HEK293 (cell line): ENCODE results near the gene SLC25A44.

ENCODE experiments used
- CTCF ChIA-PET: fragments of 350-600 bp; formaldehyde crosslinking; extraction: SDS; loops from one replicate; lab custom pipeline; 2021; ENCODE audit warnings: antibody characterized with exemption; lab: Yijun Ruan, JAX
- POLR2A ChIA-PET: fragments of 300-600 bp; formaldehyde crosslinking; extraction: SDS; loops from one replicate; lab custom pipeline; 2020; ENCODE audit warnings: antibody characterized with exemption, inconsistent platforms; lab: Yijun Ruan, JAX
- H3K27ac ChIP-seq: fragments of 200-500 bp; sonication (Bioruptor generic); 2 replicates; pipeline ENCODE4 v1.5.1; 2014; ENCODE audit warnings: low read depth, low read length, control low read depth, inconsistent platforms; ENCODE audit errors: extremely low read depth
- H3K36me3 ChIP-seq, 2 experiments: fragments of 200-500 bp in 1 of 2; sonication (Bioruptor generic) in 1 of 2; 1 replicate in 1 of 2; 2 replicates in 1 of 2; pipeline ENCODE4 v1.5.1; 2014 to 2017; ENCODE audit warnings: inconsistent platforms in 2 of 2, low read length in 2 of 2; ENCODE audit not compliant: control insufficient read depth in 2 of 2, insufficient read depth in 1 of 2
- H3K4me1 ChIP-seq: fragments of 200-500 bp; sonication (Bioruptor generic); 2 replicates; pipeline ENCODE4 v1.5.1; 2014; ENCODE audit warnings: mild to moderate bottlenecking, low read length, inconsistent platforms; ENCODE audit not compliant: control insufficient read depth, insufficient read depth
- H3K4me3 ChIP-seq: 2 replicates; pipeline ENCODE4 v1.5.1; 2011; ENCODE audit warnings: low read depth, mild to moderate bottlenecking, control low read depth, low read length, moderate library complexity
- H3K9me3 ChIP-seq: fragments of 200-500 bp; sonication (Bioruptor generic); 2 replicates; pipeline ENCODE4 v1.5.1; 2014; ENCODE audit warnings: low read depth, low read length, inconsistent platforms; ENCODE audit not compliant: control insufficient read depth, insufficient read depth
- FEZF1 ChIP-seq: fragments of 450-650 bp; formaldehyde crosslinking; IDR thresholded peaks from 2 replicates; pipeline ENCODE4 v1.5.1; 2016; ENCODE audit warnings: missing biosample characterization, missing genetic modification characterization
- YY1 ChIP-seq: fragments of 450-650 bp; formaldehyde crosslinking; IDR thresholded peaks from 2 replicates; pipeline ENCODE4 v1.5.1; 2018; ENCODE audit warnings: missing biosample characterization, missing genetic modification characterization
- ZEB2 ChIP-seq: fragments of 450-650 bp; formaldehyde crosslinking; IDR thresholded peaks from 2 replicates; pipeline ENCODE4 v1.5.1; 2016; ENCODE audit warnings: missing biosample characterization, missing genetic modification characterization
- ZFP37 ChIP-seq: fragments of 450-650 bp; formaldehyde crosslinking; IDR thresholded peaks from 2 replicates; pipeline ENCODE4 v1.5.1; 2016; ENCODE audit warnings: missing biosample characterization, missing genetic modification characterization
- ZNF138 ChIP-seq: fragments of 450-650 bp; formaldehyde crosslinking; IDR thresholded peaks from 2 replicates; pipeline ENCODE4 v1.5.1; 2016; ENCODE audit warnings: missing biosample characterization, missing genetic modification characterization, borderline replicate concordance
- ZNF140 ChIP-seq: fragments of 450-650 bp; formaldehyde crosslinking; IDR thresholded peaks from 2 replicates; pipeline ENCODE4 v1.5.1; 2016; ENCODE audit warnings: missing biosample characterization, missing genetic modification characterization
- ZNF16 ChIP-seq: fragments of 450-650 bp; formaldehyde crosslinking; IDR thresholded peaks from 2 replicates; pipeline ENCODE4 v1.5.1; 2016; ENCODE audit warnings: low read depth, missing biosample characterization, missing genetic modification characterization
- ZNF184 ChIP-seq: fragments of 450-650 bp; IDR thresholded peaks from 2 replicates; pipeline ENCODE4 v1.5.1; 2018; ENCODE audit warnings: missing biosample characterization, mild to moderate bottlenecking, missing genetic modification characterization
- ZNF341 ChIP-seq: fragments of 450-650 bp; formaldehyde crosslinking; IDR thresholded peaks from 2 replicates; pipeline ENCODE4; 2016; ENCODE audit warnings: low read depth, missing biosample characterization, missing genetic modification characterization
- ZNF394 ChIP-seq: fragments of 450-650 bp; formaldehyde crosslinking; IDR thresholded peaks from 2 replicates; pipeline ENCODE4 v1.5.1; 2016; ENCODE audit warnings: missing biosample characterization, missing genetic modification characterization, mild to moderate bottlenecking, moderate library complexity, borderline replicate concordance
- ZNF664 ChIP-seq: fragments of 450-650 bp; formaldehyde crosslinking; IDR thresholded peaks from 2 replicates; pipeline ENCODE4 v1.5.1; 2016; ENCODE audit warnings: missing biosample characterization, missing genetic modification characterization
- ZNF776 ChIP-seq: fragments of 450-650 bp; formaldehyde crosslinking; IDR thresholded peaks from 2 replicates; pipeline ENCODE4 v1.5.0; 2017; ENCODE audit warnings: missing biosample characterization, missing genetic modification characterization, borderline replicate concordance
- ZNF792 ChIP-seq: fragments of 450-650 bp; formaldehyde crosslinking; IDR thresholded peaks from 2 replicates; pipeline ENCODE4 v1.5.1; 2016; ENCODE audit warnings: missing biosample characterization, missing genetic modification characterization
- ZSCAN5A ChIP-seq: fragments of 450-650 bp; formaldehyde crosslinking; IDR thresholded peaks from 2 replicates; pipeline ENCODE4 v1.5.1; 2016; ENCODE audit warnings: missing biosample characterization, missing genetic modification characterization
- TF ChIP-seq, protein P1 (sequence below): fragments of 450-650 bp; formaldehyde crosslinking; IDR thresholded peaks from 2 replicates; pipeline ENCODE4 v1.5.1; 2016; ENCODE audit warnings: missing biosample characterization, missing genetic modification characterization
- TF ChIP-seq, protein P2 (sequence below): fragments of 450-650 bp; formaldehyde crosslinking; IDR thresholded peaks from 2 replicates; pipeline ENCODE4 v1.5.1; 2016; ENCODE audit warnings: missing biosample characterization, missing genetic modification characterization, low read depth
- TF ChIP-seq, protein P3 (sequence below): fragments of 450-650 bp; formaldehyde crosslinking; IDR thresholded peaks from 2 replicates; pipeline ENCODE4 v1.5.1; 2016; ENCODE audit warnings: missing biosample characterization, missing genetic modification characterization
- TF ChIP-seq, protein P4 (sequence below): fragments of 450-650 bp; IDR thresholded peaks from 2 replicates; pipeline ENCODE4 v1.5.1; 2018; ENCODE audit warnings: missing biosample characterization, missing genetic modification characterization

SLC25A44 gene

DNA sequence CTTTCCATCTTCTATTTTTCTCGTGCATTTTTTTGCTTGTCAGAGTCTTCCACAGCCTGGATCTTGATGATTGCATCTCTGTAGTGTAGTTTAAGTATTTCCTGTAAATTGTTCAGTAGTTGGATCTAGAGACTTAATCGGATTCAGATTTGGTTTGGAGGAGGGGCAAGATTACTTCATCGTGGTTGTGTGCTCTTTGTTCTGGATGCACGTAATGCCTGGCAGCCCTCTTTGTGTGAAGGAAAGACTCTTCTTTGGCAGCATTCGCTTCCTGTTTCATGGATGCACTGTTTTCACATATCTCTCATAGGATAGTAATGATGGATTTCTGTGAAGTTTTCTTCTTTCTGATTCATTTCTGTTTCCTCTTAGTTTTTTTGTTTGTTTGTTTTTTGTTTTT is 26.4 kb upstream of the SLC25A44 start:
- Histone ChIP-seq H3K36me3 (no peaks in the 10 kb centered on the region), H3K4me3 (no peak overlapping the region), H3K9me3 (no peaks in the 10 kb centered on the region), H3K27ac (no peak overlapping the region), H3K4me1 (no peaks in the 10 kb centered on the region)
- TF ChIP-seq, protein P1, sequence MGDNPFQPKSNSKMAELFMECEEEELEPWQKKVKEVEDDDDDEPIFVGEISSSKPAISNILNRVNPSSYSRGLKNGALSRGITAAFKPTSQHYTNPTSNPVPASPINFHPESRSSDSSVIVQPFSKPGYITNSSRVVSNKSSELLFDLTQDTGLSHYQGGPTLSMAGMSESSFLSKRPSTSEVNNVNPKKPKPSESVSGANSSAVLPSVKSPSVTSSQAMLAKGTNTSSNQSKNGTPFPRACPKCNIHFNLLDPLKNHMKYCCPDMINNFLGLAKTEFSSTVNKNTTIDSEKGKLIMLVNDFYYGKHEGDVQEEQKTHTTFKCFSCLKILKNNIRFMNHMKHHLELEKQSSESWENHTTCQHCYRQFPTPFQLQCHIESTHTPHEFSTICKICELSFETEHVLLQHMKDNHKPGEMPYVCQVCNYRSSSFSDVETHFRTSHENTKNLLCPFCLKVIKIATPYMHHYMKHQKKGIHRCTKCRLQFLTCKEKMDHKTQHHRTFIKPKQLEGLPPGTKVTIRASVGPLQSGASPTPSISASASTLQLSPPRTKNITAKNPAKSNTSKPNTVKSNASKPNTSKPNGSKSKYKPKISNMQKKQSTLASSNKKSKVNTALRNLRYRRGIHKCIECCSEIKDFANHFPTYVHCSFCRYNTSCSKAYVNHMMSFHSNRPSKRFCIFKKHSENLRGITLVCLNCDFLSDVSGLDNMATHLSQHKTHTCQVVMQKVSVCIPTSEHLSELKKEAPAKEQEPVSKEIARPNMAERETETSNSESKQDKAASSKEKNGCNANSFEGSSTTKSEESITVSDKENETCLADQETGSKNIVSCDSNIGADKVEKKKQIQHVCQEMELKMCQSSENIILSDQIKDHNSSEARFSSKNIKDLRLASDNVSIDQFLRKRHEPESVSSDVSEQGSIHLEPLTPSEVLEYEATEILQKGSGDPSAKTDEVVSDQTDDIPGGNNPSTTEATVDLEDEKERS (tag by site-specific recombination) = 0 out of 2 replicates have a peak, but pooled peaks have one; percentile 29
- TF ChIP-seq ZNF776 (tag by site-specific recombination) = no peak
- POLR2A ChIA-PET = interaction anchor here (0.7 kb wide), 1 partner anchor 45 kb away, joined by 3 read pairs; the partner anchor contains the start of gene PMF1
- CTCF ChIA-PET = no interaction called here

DNA sequence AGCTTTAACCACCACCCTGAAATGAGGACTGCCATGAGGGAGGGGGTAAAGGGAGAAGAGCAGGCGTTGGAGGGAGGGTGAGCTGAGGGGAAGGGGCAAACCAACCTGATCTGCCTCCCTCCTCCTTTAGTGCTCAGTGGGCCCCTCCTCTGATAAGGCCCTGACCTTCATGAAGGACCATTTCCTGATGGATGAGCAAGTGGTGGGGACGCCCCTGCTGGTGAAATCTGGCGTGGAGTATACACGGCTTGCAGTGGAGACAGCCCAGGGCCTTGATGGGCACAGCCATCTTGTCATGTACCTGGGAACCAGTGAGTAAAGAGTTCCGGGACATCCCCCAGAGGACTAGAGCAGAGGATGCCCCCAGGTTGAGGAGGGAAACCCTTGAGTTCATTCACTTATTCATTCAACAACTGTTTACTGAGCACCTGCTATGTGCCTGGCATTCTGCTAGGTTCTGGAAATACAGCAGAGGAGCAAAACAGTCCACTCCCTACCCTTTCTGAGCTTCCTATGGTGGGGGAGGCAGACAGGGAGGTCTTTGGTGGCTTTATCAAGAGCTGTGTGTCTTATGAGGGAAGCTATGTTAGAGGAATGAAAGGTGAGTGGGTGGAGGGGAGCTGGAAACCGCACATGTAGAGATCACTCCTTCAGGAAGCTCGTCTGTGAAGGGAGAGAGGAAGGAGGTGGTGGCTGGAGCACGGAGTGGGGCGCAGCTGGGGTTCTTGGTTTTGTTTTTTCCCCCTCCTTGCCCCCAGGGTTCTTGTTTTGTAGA is 21.0 kb upstream of the SLC25A44 start:
- no peak for TF ChIP-seq ZNF184 (tag by site-specific recombination)
- TF ChIP-seq, protein P2, sequence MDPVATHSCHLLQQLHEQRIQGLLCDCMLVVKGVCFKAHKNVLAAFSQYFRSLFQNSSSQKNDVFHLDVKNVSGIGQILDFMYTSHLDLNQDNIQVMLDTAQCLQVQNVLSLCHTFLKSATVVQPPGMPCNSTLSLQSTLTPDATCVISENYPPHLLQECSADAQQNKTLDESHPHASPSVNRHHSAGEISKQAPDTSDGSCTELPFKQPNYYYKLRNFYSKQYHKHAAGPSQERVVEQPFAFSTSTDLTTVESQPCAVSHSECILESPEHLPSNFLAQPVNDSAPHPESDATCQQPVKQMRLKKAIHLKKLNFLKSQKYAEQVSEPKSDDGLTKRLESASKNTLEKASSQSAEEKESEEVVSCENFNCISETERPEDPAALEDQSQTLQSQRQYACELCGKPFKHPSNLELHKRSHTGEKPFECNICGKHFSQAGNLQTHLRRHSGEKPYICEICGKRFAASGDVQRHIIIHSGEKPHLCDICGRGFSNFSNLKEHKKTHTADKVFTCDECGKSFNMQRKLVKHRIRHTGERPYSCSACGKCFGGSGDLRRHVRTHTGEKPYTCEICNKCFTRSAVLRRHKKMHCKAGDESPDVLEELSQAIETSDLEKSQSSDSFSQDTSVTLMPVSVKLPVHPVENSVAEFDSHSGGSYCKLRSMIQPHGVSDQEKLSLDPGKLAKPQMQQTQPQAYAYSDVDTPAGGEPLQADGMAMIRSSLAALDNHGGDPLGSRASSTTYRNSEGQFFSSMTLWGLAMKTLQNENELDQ (tag by site-specific recombination) = no peak
- no peak for TF ChIP-seq ZNF140 (tag by site-specific recombination)
- TF ChIP-seq ZNF341 = peak; percentile 37; the same call in 1 of the 2 replicates
- no peak for TF ChIP-seq FEZF1
- no peak for TF ChIP-seq ZSCAN5A (tag by site-specific recombination)
- TF ChIP-seq ZNF138 (tag by site-specific recombination) = no peak
- peak; percentile 89 for TF ChIP-seq ZNF664 (tag by site-specific recombination)
- TF ChIP-seq, all 188 proteins: peak for 2
- Histone ChIP-seq H3K9me3 (no peaks in the 10 kb centered on the region), H3K27ac (no peak overlapping the region), H3K4me3 (no peak overlapping the region), H3K36me3 (no peaks in the 10 kb centered on the region), H3K4me1 (no peaks in the 10 kb centered on the region)
- ChIA-PET POLR2A (interaction anchor here (0.6 kb wide), 2 partner anchors 42 to 400 kb away, joined by 3 read pairs; no protein-coding TSS in a partner anchor), CTCF (interaction anchor here (0.5 to 1.4 kb wide), 9 partner anchors 12 to 211 kb away, joined by 3 to 7 read pairs (median 3); no protein-coding TSS in a partner anchor)

GRCh38 chr1:156176610-156177210 is 17.2 kb upstream of the SLC25A44 start:
- Histone ChIP-seq H3K4me3 (no peak overlapping the region), H3K9me3 (no peaks in the 10 kb centered on the region), H3K36me3 (no peaks in the 10 kb centered on the region), H3K27ac (no peak overlapping the region), H3K4me1 (no peaks in the 10 kb centered on the region)
- ChIA-PET POLR2A (interaction anchor here (0.6 kb wide), 1 partner anchor 13 kb away, joined by 8 read pairs; no protein-coding TSS in a partner anchor), CTCF (interaction anchor here (0.5 kb wide), 1 partner anchor 127 kb away, joined by 3 read pairs; no protein-coding TSS in a partner anchor)
- TF ChIP-seq ZEB2 (tag by site-specific recombination) = no peak
- TF ChIP-seq YY1 (tag by site-specific recombination) = no peak
- TF ChIP-seq, protein P3, sequence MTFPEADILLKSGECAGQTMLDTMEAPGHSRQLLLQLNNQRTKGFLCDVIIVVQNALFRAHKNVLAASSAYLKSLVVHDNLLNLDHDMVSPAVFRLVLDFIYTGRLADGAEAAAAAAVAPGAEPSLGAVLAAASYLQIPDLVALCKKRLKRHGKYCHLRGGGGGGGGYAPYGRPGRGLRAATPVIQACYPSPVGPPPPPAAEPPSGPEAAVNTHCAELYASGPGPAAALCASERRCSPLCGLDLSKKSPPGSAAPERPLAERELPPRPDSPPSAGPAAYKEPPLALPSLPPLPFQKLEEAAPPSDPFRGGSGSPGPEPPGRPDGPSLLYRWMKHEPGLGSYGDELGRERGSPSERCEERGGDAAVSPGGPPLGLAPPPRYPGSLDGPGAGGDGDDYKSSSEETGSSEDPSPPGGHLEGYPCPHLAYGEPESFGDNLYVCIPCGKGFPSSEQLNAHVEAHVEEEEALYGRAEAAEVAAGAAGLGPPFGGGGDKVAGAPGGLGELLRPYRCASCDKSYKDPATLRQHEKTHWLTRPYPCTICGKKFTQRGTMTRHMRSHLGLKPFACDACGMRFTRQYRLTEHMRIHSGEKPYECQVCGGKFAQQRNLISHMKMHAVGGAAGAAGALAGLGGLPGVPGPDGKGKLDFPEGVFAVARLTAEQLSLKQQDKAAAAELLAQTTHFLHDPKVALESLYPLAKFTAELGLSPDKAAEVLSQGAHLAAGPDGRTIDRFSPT (tag by site-specific recombination) = no peak
- TF ChIP-seq ZNF16 (tag by site-specific recombination) = no peak
- TF ChIP-seq, protein P4, sequence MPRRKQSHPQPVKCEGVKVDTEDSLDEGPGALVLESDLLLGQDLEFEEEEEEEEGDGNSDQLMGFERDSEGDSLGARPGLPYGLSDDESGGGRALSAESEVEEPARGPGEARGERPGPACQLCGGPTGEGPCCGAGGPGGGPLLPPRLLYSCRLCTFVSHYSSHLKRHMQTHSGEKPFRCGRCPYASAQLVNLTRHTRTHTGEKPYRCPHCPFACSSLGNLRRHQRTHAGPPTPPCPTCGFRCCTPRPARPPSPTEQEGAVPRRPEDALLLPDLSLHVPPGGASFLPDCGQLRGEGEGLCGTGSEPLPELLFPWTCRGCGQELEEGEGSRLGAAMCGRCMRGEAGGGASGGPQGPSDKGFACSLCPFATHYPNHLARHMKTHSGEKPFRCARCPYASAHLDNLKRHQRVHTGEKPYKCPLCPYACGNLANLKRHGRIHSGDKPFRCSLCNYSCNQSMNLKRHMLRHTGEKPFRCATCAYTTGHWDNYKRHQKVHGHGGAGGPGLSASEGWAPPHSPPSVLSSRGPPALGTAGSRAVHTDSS (tag by site-specific recombination) = no peak
- no peak for TF ChIP-seq ZNF394 (tag by site-specific recombination)
- TF ChIP-seq ZFP37 (tag by site-specific recombination) = no peak
- TF ChIP-seq ZNF792 (tag by site-specific recombination) = no peak
